Stimulated activated CD4-positive, alpha-beta T cell treated with anti-CD3 and anti-CD28 coated beads, Interleukin-2, amount 100 ng/mL, for 24 hours (primary cell): ENCODE results near the gene ATP9B.

Source experiments
- DNase-seq, 2 donors: peaks; one replicate each; pipeline ENCODE4 v3.0.0-alpha.2; 2020

The ATP9B gene

GRCh38 chr18:79400091-79400590 lies 330.9 kb downstream of the ATP9B start:
- peak; percentile 67 to 76 for DNase-seq

DNA sequence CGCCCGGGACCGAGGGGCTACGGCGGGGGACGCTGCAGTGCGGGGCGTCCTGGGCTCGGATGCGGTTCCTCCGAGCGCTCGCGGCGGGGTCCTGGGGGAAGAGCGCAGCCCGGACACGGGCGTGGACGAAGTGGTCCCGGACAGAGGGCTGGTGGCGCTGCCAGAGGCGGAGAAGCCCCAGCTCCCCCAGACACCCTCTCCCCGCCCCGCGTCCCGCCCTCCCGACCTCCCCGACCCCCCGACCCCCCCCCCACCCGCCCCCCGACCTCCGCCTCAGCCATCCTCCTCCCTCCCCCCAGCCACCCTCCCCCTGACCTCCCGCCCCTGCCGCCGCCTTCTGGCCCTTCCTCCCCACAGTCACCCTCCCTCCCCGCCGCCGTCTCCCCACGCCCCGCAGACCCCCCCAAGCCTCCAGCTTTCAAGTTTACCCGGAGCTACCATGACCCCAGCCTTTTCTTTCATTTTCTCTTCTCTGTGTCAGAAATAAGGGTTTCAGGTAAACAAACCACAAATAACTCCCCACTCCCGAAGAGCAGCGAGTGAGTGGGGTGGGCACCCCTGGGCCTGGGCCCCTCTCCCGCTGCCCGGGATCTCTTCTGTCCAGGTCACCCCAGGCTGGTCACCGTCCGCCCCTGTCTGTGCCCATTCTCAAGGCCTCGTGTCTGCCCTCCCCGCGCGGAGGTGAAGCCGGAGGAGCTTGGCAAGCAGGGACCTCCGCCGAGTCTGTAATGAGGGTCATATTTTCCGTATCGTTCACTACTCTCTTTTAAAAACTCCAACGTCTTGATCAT lies 331.6 kb downstream of the ATP9B start:
- peak; percentile 65 to 68 for DNase-seq

GRCh38 chr18:79401494-79402208 lies 332.5 kb downstream of the ATP9B start:
- DNase-seq: no peak

GRCh38 chr18:79402209-79402576 lies 333.0 kb downstream of the ATP9B start:
- no peak for DNase-seq

DNA sequence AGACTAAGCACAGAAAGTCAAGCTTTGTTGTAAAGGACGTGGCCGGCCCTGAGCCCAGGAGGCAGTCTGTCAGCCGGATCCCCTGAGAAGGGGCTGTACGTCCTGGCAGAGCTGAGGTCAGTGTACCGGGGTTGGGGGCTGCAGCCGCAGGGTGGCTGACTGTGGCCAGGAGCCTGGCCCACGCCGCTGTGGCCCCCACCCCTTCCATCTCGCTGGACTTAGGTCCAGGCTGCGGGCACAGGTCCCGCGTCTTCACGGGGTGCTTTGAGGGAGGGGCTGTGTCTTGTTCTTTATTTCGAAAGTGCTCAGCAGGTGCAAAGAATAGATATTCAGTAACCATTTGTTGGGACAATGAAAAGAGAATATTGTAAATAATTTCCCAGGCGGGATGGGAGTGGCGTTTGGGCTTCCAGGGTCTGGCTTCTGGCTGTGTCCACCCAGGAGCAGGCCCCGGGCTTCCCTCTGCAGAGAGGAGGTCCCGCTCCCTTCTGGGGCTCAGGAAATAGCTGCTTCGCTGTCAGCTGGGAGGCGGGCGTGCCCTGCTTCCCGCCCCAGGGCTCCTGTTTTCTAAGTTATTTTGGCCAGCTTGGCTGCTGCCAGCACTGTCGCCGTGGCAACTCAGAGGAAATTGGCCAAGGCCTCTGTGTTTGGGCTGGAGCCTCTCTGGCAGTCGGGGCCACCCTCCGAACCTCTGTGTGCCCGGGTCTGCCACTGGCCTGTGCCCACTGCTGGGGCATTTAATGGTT lies 334.0 kb downstream of the ATP9B start:
- no peak for DNase-seq

DNA sequence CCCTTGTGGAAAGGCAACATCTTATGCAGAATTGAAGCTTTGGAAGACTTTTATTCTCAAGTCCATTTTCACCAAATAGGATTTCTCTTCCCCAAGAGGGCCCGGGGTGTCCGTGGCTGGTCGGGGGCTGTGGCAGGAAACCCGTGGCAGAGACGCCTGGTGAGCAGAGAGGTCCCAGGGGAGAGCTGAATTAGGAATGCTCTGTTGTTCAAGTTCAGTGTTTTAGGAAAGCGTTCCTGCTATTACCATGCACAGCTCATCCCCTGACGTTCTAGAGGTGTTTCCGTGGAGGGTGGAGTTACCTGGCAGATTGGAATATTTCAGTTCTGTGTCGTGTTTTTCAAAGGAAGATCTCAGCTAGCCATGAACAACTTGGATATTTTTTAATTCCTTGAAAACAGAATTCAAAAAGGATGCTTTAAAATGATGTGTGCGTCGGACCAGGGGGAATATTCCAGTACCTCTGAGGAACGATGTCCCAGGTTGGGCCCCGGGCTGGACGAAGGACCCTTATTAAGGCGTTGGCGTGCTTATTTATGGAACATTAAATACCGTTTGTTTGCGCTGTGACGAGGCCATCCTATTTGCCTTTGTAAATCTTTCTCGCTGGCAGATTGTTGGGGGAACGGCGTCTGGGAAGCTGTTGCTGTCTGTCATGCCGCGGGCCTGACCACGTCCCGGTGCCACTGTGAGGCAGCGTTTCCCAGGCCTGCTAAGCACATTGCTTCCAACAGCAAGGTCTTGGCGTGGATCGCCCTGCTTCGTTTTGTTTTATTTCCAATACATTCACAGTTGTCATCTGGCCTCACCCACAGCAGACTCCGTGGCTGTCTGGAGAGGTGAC lies 334.8 kb downstream of the ATP9B start:
- no peak for DNase-seq

GRCh38 chr18:79404567-79404910 lies 335.3 kb downstream of the ATP9B start:
- DNase-seq: peak in 1 of 2 donors; percentile 46

GRCh38 chr18:79405019-79405780 lies 336.0 kb downstream of the ATP9B start:
- DNase-seq: peak; percentile 73 to 81

- peak; percentile 82 to 84 for DNase-seq
Measured at GRCh38 chr18:79405781-79406575, 336.8 kb downstream of the ATP9B start.

DNA sequence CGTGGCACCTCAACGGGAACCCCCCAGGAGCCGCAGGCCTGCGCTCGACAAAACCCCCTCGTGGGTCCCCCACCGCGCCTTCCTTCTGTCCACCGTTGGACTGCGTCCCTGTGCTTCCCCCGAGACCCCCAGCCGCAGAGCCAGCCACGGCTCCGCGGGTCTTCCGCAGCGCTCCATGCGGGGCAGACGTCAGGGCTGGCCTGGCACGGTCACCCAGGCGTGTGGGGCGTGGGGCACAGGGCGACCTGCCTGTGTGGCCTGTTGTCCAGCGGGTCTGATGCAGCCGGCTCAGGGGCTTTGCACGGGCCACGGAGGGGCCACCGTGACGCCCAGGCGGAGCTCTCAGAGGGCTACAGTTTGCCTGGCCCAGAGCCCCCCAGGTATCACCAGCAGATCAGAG lies 337.5 kb downstream of the ATP9B start:
- no peak for DNase-seq

DNA sequence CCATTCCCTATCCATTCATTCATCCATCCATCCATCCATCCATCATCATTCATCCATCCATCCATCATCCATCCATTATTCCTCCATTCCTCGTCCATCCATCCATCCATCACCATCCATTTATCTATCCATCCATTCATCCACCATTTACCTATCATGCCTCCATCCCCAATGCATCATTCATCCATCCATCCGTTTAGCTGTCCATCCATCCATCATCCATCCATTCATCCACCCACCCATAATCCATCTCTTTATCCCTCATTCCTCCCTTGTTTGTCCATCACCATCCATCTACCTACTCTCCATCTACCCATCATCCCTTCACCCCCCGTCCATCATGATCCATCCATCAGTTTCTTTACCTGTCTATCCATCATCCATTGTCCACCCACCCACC lies 340.1 kb downstream of the ATP9B start:
- DNase-seq: no peak

- no peak for DNase-seq
Measured at GRCh38 chr18:79410171-79410641, 341.0 kb downstream of the ATP9B start.

DNA sequence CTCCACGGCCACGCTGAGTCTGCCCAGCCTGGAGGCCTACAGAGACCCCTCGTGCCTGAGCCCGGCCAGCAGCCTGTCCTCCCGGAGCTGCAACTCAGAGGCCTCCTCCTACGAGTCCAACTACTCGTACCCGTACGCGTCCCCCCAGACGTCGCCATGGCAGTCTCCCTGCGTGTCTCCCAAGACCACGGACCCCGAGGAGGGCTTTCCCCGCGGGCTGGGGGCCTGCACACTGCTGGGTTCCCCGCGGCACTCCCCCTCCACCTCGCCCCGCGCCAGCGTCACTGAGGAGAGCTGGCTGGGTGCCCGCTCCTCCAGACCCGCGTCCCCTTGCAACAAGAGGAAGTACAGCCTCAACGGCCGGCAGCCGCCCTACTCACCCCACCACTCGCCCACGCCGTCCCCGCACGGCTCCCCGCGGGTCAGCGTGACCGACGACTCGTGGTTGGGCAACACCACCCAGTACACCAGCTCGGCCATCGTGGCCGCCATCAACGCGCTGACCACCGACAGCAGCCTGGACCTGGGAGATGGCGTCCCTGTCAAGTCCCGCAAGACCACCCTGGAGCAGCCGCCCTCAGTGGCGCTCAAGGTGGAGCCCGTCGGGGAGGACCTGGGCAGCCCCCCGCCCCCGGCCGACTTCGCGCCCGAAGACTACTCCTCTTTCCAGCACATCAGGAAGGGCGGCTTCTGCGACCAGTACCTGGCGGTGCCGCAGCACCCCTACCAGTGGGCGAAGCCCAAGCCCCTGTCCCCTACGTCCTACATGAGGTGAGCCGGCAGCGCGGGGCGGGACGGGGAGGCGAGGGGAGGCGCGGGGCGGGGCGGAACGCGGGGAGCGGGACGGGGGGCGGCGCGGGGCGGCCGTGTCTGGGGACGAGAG lies 341.8 kb downstream of the ATP9B start:
- DNase-seq: no peak

DNA sequence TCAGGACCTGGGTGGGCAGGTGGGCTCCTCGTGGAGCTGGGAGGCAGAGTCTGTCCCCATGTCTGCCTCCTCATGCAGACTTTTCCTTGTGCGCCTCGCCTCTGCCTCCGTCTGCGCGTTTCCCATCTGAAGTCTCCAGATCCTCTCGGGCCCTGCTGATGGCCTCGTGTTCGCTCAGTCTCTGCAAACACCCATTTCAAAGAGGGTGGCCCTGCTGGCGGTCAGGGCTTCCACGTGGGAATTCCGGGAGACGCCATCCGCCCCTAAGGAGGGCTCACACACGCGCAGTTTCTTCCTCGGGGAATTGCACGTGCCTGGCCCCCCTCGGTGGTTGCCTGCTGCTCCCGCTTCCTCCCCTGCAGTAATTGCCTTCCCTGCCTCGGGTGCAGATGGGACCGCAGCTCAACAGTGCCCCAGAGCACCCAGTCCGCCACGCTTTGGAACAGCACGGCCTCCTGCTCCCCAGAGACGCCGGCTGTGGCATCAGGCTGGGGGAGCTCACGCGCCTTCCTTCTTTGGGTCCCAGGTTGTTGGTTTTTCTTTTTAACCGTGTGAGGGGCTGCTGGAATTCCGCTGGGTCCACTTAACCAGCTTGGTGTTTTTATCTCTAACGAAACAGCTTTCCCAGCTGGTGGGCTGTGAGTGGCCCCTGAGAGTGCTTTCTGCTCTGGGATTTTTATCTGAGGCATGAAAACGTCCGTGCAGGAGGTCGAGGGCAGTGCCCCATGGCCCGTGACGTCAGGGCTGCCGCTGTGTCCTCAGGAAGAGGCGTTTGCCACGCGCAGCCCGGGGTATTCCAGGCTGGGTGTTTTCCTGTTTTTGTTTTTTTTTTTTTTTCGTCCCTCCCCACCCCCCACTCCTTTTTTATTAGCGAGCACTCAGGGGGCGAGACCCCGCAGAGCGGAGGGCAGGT lies 342.7 kb downstream of the ATP9B start:
- DNase-seq: no peak

GRCh38 chr18:79413025-79413424 lies 343.8 kb downstream of the ATP9B start:
- no peak for DNase-seq

DNA sequence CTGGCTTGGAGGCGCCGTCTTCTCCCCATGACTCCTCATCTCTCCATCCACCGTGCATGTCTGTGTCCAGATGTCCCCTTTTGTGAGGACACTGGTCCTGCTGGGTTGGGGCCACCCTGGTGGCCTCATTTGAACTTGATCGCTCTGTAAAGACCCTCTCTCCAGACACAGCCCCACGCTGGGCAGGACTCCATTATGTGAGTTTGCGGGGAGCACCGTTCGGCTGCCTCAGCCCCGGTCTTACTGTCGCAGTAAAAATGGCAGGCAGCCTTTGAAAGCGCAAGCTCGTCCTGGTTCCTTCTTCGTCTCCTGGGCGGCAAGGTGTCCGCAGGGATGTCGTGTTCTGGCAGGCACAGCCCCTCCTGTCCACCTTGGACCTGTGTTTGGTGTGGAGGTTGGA lies 344.2 kb downstream of the ATP9B start:
- DNase-seq: no peak

GRCh38 chr18:79413901-79414300 lies 344.7 kb downstream of the ATP9B start:
- no peak for DNase-seq

DNA sequence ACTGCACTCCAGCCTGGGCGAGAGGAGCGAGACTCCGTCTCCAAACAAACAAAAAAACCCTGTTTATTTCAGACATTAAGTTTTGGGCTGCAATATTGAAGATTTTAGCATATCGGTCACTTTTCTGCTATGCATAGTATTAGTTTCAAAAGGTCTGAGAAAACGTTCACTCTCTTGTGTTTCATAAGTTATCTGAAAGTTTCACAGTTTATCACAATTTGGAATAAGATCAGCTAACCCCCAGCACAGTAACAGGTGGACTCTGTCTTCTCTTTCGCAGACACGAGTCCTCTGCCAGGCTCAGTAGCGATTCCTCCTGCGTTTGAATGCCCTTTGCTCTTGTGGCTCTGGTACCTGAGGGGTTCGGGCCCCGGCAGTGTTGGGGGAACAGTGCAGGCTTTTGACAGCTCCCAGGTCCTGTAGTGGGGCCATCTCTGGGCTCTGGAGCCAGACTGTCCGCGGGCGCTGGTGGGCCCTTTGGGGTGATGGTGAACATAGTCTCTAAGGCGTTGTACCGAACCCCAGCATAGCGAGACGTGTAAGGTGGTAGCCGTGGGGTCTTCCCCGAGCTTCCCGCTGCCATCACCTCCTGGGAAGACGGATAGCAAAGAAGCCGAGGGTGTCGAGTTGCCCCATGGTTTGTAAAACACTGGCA lies 347.0 kb downstream of the ATP9B start:
- no peak for DNase-seq
